Choroid plexus epithelial cell (primary cell): ENCODE results near the gene RABGAP1L.
A peak's percentile ranks its signal among the peaks of the same experiment; 100 is the strongest.
"Not testable (repeated sequence)": the region's sequence is repeated elsewhere in the genome, so short reads cannot be mapped to it uniquely, and the experiment has no call there.

Experiments
- DNase-seq: peaks from one replicate; pipeline ENCODE4 v3.0.0-alpha.2; 2010; ENCODE audit warnings: low read depth
- H3K4me3 ChIP-seq: 2 replicates; pipeline ENCODE4 v1.5.1; 2011; ENCODE audit warnings: low read depth, mild to moderate bottlenecking, control low read depth, low read length, moderate library complexity
- CTCF ChIP-seq: conservative IDR thresholded peaks from 2 replicates; pipeline ENCODE4 v1.5.1; 2011; ENCODE audit warnings: low read depth, mild to moderate bottlenecking, control low read depth, inconsistent platforms, low read length, moderate library complexity

The RABGAP1L gene

GRCh38 chr1:174136714-174137113, 22.6 kb upstream of the RABGAP1L start:
- no peak for TF ChIP-seq CTCF
- no peak for DNase-seq
- no peak overlapping the region for H3K4me3 ChIP-seq

GRCh38 chr1:174142836-174143235, 16.5 kb upstream of the RABGAP1L start:
- H3K4me3 ChIP-seq, result no peak overlapping the region
- no peak for TF ChIP-seq CTCF
- DNase-seq, result no peak

- H3K4me3 ChIP-seq, DNase-seq: not testable (repeated sequence)
Measured at GRCh38 chr1:174143727-174144396, 15.5 kb upstream of the RABGAP1L start.

GRCh38 chr1:174144397-174144783, 14.9 kb upstream of the RABGAP1L start:
- not testable (repeated sequence) for H3K4me3 ChIP-seq, DNase-seq

- no peak for TF ChIP-seq CTCF
- H3K4me3 ChIP-seq, result no peak overlapping the region
- no peak for DNase-seq
Measured at GRCh38 chr1:174149216-174149615, 10.1 kb upstream of the RABGAP1L start.

GRCh38 chr1:174150499-174150898, 8.8 kb upstream of the RABGAP1L start:
- no peak for DNase-seq
- no peak overlapping the region for H3K4me3 ChIP-seq
- no peak for TF ChIP-seq CTCF

GRCh38 chr1:174152427-174152826, 6.9 kb upstream of the RABGAP1L start:
- no peak for DNase-seq
- no peak overlapping the region for H3K4me3 ChIP-seq
- TF ChIP-seq CTCF, result no peak

GRCh38 chr1:174153085-174153824, 6.1 kb upstream of the RABGAP1L start:
- no peak for TF ChIP-seq CTCF
- DNase-seq, result peak; percentile 31
- no peak overlapping the region for H3K4me3 ChIP-seq
